GM21717 (cell line): Measurements from ENCODE around the gene SOX30.

Experiments used
- ATAC-seq: cut with Tn5 transposase; IDR thresholded peaks from one replicate; pipeline ENCODE4 v1.9.1; 2021; ENCODE audit warnings: mild to moderate bottlenecking, moderate library complexity; ENCODE audit not compliant: unreplicated experiment

The SOX30 gene

GRCh38 chr5:157610990-157611389, 41.2 kb downstream of the SOX30 start:
- no peak for ATAC-seq

GRCh38 chr5:157608972-157609565, 43.2 kb downstream of the SOX30 start:
- ATAC-seq = no peak

- peak; percentile 41 for ATAC-seq
Measured at GRCh38 chr5:157607371-157608161, 44.7 kb downstream of the SOX30 start.

- no peak for ATAC-seq
Measured at GRCh38 chr5:157606046-157606445, 46.2 kb downstream of the SOX30 start.

- ATAC-seq = no peak
Measured at GRCh38 chr5:157603333-157604190, 48.7 kb downstream of the SOX30 start.

- ATAC-seq = peak; percentile 66
Measured at GRCh38 chr5:157602505-157602904, 49.7 kb downstream of the SOX30 start.

- ATAC-seq = no peak
Measured at GRCh38 chr5:157600252-157600651, 52.0 kb downstream of the SOX30 start.

GRCh38 chr5:157599565-157599964, 52.7 kb downstream of the SOX30 start:
- no peak for ATAC-seq

GRCh38 chr5:157598350-157598936, 53.8 kb downstream of the SOX30 start:
- ATAC-seq = no peak

- ATAC-seq = no peak
Measured at GRCh38 chr5:157597277-157597676, 55.0 kb downstream of the SOX30 start.

- ATAC-seq = peak; percentile 83
Measured at GRCh38 chr5:157596487-157596886, 55.8 kb downstream of the SOX30 start.

- no peak for ATAC-seq
Measured at GRCh38 chr5:157594675-157595459, 57.4 kb downstream of the SOX30 start.

GRCh38 chr5:157594257-157594656, 58.0 kb downstream of the SOX30 start:
- no peak for ATAC-seq

- ATAC-seq = no peak
Measured at GRCh38 chr5:157593052-157593757, 59.0 kb downstream of the SOX30 start.

- no peak for ATAC-seq
Measured at GRCh38 chr5:157592594-157592993, 59.6 kb downstream of the SOX30 start.

GRCh38 chr5:157590478-157590877, 61.8 kb downstream of the SOX30 start:
- ATAC-seq = no peak

- ATAC-seq = no peak
Measured at GRCh38 chr5:157584628-157585027, 67.6 kb downstream of the SOX30 start.

- peak; percentile 76 for ATAC-seq
Measured at GRCh38 chr5:157582731-157583620, 69.3 kb downstream of the SOX30 start.

- no peak for ATAC-seq
Measured at GRCh38 chr5:157581901-157582300, 70.3 kb downstream of the SOX30 start.
